Caki2 (cell line): ENCODE measurements around the gene PTPRU. TPM values are rescaled to one million over a fixed set of nuclear protein-coding genes. Genes with fewer than 3 reads are reported as not detected.
"Not testable (repeated sequence)": the region's sequence is repeated elsewhere in the genome, so short reads cannot be mapped to it uniquely, and the experiment has no call there.

Experiments used
- DNase-seq: peaks from one replicate; pipeline ENCODE4 v3.0.0-alpha.2; 2015; ENCODE audit warnings: low read depth
- in situ Hi-C: cut with HindIII; loops from 2 replicates; pipeline ENCODE4 v1.10.0; 2016; ENCODE audit warnings: low sequenced_read_pairs, low pct_unique_long_range_greater_than_20kb, mixed read lengths
- total RNA-seq: library from RNA; depleted of rRNA; stranded (reverse); fragments of >200 nt; shearing (Covaris generic); gene quantifications from 2 replicates; pipeline ENCODE4 v1.2.3, GENCODE V29; 2014; ENCODE audit warnings: low replicate concordance

Gene PTPRU
- total RNA-seq, 1 experiment from 2014 or later = 43.4 TPM

- in situ Hi-C loops = no loop called here
- DNase-seq = no peak
Measured at GRCh38 chr1:29298246-29298645, 61.9 kb downstream of the PTPRU start.

DNA sequence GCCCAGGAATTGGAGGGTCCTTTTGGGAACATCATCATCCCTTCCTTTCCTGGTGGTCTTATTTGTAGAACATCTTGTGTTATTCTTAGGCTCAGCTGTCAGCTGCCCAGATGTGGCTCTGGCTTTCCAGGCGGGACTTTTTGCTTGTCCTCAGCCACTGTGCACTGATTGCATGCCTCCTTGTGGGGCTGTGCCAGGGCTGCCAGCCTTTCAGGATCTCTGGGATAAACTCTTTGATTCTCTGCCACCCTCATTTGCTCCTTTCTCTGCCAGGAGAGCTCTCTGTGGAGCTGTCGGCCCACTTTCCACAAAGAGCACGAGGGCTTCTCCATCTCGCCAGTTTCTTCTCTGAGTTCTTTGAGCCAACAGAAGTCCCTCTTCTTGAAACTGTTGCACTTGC is 63.1 kb downstream of the PTPRU start:
- in situ Hi-C loops = no loop called here
- no peak for DNase-seq

- DNase-seq, in situ Hi-C loops: not testable (repeated sequence)
Measured at GRCh38 chr1:29301732-29302131, 65.4 kb downstream of the PTPRU start.

DNA sequence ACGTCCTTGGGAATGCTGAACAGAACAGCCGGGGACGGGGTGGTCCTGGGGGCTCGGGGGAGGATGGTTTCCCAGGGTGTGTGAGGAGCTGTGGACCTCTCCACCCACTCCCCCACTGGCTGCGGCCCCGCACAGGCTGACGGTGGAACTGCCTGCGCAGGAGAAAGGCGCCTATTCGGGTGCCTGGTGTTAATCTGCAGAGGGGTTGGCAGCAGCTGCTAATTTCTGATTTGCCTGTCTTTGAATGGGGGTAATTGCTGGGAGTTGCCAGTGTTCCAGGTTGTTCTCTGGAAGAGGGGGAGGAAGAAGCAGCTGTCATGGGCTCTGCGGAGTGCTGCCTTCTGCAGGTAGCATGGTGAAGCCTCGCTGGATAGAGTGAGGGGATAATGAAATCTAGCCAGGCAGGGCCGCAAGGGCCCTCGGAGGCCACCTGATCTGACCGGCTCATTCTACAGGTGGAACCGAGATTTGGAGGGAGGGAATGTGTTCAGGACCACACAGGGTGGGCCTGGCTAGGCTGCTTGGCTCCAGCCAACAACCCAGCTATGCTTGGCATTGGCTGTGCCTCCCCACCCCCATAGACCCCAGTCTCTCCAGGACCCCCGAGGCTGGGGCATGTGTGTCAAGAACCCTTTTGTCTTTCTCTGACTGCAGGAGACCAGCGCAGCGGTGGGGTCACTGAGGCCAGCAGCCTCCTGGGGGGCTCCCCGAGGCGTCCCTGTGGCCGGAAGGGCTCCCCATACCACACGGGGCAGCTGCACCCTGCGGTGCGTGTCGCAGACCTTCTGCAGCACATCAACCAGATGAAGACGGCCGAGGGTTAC is 67.1 kb downstream of the PTPRU start:
- in situ Hi-C loops = no loop called here
- no peak for DNase-seq

GRCh38 chr1:29304025-29304684 is 67.8 kb downstream of the PTPRU start:
- in situ Hi-C loops = no loop called here
- no peak for DNase-seq

DNA sequence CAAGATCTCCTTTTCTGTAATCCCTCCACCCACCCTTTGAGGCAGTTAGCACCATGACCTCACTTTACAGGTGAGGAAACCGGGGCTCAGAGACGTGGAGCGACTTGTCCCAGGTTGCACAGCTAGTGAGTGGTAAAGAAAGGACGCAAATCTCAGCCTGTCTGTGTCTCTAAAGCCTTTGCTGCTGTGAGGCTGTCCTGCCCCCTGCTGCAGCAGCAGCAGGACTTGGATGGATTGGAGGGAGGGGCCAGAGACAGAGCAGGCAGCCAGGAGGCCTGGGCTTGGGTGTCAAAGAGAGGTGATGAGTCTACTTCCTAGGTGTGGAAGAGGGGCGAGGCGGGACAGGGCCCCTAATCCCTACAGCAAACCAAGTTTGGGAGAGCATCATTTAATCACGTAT is 69.6 kb downstream of the PTPRU start:
- DNase-seq = no peak
- in situ Hi-C loops = no loop called here

GRCh38 chr1:29306471-29307140 is 70.3 kb downstream of the PTPRU start:
- in situ Hi-C loops = no loop called here

GRCh38 chr1:29309075-29309474 is 72.8 kb downstream of the PTPRU start:
- DNase-seq = no peak
- in situ Hi-C loops = no loop called here

More at GRCh38 chr1:29306471-29307140, 70.3 kb downstream of the PTPRU start:
- DNase-seq = no peak

- in situ Hi-C loops = no loop called here
- no peak for DNase-seq
Measured at GRCh38 chr1:29309621-29310020, 73.3 kb downstream of the PTPRU start.

GRCh38 chr1:29310616-29311180 is 74.4 kb downstream of the PTPRU start:
- DNase-seq = no peak
- in situ Hi-C loops = no loop called here

DNA sequence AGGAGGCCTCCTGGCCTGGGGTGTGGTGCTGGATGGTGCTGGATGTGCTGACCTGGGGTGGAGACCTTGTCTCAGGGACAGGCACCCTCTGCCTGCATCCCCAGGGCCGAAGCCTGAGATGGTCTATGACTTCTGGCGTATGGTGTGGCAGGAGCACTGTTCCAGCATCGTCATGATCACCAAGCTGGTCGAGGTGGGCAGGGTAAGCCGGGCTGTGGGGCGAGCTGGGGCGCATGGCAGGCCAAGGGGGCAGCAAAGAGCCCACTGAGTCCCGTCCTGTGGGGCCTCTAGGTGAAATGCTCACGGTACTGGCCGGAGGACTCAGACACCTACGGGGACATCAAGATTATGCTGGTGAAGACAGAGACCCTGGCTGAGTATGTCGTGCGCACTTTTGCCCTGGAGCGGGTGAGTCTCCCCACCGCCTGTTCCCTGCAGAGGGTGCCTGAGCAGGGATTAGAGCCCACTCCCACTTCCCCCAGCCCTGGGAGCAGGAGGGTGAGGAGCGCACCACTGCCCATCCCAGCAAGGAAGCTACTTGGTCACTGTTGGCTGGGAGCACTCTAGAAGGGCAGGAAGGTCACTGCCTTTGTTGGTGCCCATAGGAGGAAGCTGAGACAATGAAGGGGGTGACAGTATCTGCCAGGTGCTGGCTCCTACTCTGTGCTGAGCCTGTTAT is 75.2 kb downstream of the PTPRU start:
- DNase-seq = no peak
- in situ Hi-C loops = no loop called here

DNA sequence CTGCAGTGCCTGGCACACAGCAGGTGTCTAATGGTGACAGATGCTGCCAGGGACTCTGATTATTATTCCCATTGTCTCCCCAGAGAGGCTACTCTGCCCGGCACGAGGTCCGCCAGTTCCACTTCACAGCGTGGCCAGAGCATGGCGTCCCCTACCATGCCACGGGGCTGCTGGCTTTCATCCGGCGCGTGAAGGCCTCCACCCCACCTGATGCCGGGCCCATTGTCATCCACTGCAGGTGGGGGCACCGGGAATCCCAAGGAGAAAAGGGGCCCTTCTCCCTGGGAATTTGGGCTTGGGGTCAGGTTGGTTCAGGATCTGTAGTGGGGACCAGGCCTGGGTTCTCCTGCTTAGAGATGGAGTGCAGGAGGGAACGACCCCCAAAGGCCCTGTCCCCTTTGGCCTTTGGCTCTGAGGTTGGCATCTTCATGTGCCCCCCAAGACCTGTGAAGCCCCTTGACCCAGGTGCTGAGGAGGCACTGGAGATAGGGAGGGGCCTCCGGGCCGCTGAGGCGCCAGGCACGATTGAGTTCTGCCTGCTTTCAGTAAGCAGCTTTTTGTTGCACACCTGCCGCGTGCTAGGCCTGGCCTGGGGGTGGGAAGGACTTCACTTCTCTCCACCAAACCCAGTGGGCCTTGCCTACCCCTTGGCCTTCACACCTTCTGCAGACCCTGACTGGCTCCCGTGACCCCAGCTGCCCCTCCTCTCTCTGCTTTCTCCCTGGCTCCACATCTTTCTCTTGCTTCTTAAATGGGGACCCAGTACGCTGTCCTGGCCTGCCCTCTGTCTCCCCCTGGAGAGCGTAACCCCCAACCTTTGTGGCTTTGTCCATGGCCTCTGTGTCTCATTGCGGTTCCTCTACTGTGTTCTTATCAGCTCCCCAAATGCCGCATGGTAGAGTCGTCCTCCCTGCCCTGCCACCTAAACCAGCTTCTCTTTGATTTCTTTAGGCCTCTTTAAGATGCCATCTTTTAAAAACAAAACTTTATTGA is 76.4 kb downstream of the PTPRU start:
- no peak for DNase-seq
- in situ Hi-C loops = no loop called here

DNA sequence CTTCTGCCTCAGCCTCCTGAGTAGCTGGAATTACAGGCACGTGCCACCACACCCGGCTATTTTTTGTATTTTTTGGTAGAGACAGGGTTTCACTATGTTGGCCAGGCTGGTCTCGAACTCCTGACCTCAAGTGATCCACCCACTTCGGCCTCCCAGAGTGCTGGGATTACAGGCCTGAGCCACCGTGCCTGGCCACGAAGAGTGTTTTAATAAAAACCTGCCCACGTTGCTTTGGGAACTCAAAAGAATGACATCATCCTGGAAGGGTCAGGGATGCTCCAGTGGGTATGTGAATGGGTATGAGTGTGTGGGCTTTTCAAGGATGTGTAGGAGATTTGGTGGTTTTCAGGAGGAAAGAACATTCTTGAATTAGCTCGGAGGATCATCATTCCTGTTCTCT is 78.4 kb downstream of the PTPRU start:
- in situ Hi-C loops, DNase-seq: not testable (repeated sequence)

DNA sequence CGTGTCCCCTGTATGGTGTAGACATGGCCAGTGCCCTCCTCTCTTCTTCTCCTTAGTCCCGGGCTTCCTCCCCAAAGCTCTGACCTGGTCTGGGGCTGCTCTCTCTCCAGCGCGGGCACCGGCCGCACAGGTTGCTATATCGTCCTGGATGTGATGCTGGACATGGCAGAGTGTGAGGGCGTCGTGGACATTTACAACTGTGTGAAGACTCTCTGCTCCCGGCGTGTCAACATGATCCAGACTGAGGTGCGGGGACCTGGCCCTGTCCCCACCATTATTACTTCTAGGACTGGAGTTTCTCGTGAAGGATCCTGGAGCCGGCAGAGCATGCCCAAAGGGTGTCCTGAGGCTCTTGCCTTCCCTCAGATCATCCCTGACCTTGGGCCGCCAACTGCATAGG is 78.9 kb downstream of the PTPRU start:
- in situ Hi-C loops = no loop called here
- DNase-seq = no peak

DNA sequence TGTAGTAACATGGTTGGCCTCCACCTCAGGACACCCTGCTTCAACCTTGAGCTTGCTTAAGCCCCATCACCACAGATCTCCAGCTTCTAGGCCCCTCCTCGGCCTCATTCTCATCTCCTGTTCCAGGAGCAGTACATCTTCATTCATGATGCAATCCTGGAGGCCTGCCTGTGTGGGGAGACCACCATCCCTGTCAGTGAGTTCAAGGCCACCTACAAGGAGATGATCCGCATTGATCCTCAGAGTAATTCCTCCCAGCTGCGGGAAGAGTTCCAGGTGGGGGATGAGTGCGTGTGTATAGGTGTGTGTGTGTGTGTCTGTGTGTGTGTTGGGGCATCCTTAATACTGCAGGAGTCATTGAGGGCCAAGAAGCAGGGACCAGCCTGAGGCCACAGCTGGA is 79.6 kb downstream of the PTPRU start:
- in situ Hi-C loops = no loop called here
- DNase-seq = no peak

- in situ Hi-C loops = no loop called here
- no peak for DNase-seq
Measured at GRCh38 chr1:29317063-29317915, 81.0 kb downstream of the PTPRU start.
